K562 (cell line): ENCODE results near the gene LRMDA. TPM values are rescaled to one million over a fixed set of nuclear protein-coding genes. Genes with fewer than 3 reads are reported as not detected.

Source experiments
- ATAC-seq: fragments of 200-7000 bp; cut with Tn5 transposase; 3 replicates; pipeline ENCODE4 v1.9.1; 2020; ENCODE audit warnings: moderate library complexity
- BruUV-seq: library from RNA; stranded (reverse); fragments of 400-500 nt; replicated peaks from 2 replicates; lab custom pipeline; 2021; lab: Mats Ljungman, UMichigan
- CTCF ChIA-PET: fragments of 300-600 bp; formaldehyde crosslinking; extraction: SDS; loops from one replicate; lab custom pipeline; 2021; ENCODE audit warnings: low intra/inter-chr PET ratio; lab: Yijun Ruan, JAX
- POLR2A ChIA-PET: fragments of 300-600, 350-650 bp; sonication (Branson Sonifier 250); formaldehyde crosslinking; extraction: SDS; loops from one replicate; lab custom pipeline; 2021; ENCODE audit warnings: antibody characterized with exemption, inconsistent platforms; lab: Yijun Ruan, JAX
- DNase-seq, 4 experiments: peaks; one replicate each; pipeline versions ENCODE4 v3.0.0 to v3.0.0-alpha.2; 2011 to 2018; ENCODE audit warnings: low spot score in 3 of 4, mixed read lengths in 3 of 4; ENCODE audit errors: extremely low read depth in 1 of 4
- FAIRE-seq: peaks from 2 replicates; lab custom pipeline; 2011; peaks lifted over from hg19 to GRCh38; lab: Jason Lieb, UNC
- H2AFZ ChIP-seq: 2 replicates; pipeline ENCODE4 v1.6.0; 2011; ENCODE audit warnings: low read depth, low read length, control low read depth, inconsistent platforms
- H3K27ac ChIP-seq: fragments of 200-600 bp; 3 replicates; pipeline ENCODE4 v1.8.0; 2011; ENCODE audit warnings: low read depth, mild to moderate bottlenecking, control low read depth, inconsistent platforms, low read length, moderate library complexity, mixed read lengths; ENCODE audit errors: extremely low read depth
- H3K27me3 ChIP-seq, 2 experiments: fragments of 300-600 bp in 1 of 2; 2 replicates in 1 of 2; 3 replicates in 1 of 2; pipeline versions ENCODE4 v1.6.0 to v1.8.0; 2011; ENCODE audit warnings: inconsistent platforms in 2 of 2, low read length in 2 of 2, mild to moderate bottlenecking in 1 of 2, mixed read lengths in 1 of 2, moderate library complexity in 1 of 2; ENCODE audit not compliant: control insufficient read depth in 2 of 2, insufficient read depth in 2 of 2
- H3K36me3 ChIP-seq: fragments of 300-600 bp; 3 replicates; pipeline ENCODE4 v1.8.0; 2011; ENCODE audit warnings: mild to moderate bottlenecking, low read length, inconsistent platforms; ENCODE audit not compliant: control insufficient read depth, insufficient read depth
- H3K4me1 ChIP-seq, 2 experiments: fragments of 200-600 bp in 1 of 2; replicated peaks in 1 of 2; 2 replicates in 1 of 2; 3 replicates in 1 of 2; pipeline versions ENCODE4 v1.5.1 to v1.8.0; 2011; ENCODE audit warnings: inconsistent platforms in 2 of 2, low read length in 2 of 2, mild to moderate bottlenecking in 1 of 2, mixed read lengths in 1 of 2, moderate library complexity in 1 of 2; ENCODE audit not compliant: control insufficient read depth in 2 of 2, insufficient read depth in 2 of 2
- H3K4me2 ChIP-seq: 2 replicates; pipeline ENCODE4 v1.6.1; 2011; ENCODE audit warnings: low read length, control low read depth, inconsistent platforms, mixed read lengths; ENCODE audit not compliant: insufficient read depth
- H3K4me3 ChIP-seq: fragments of 200-600 bp; sonication (generic), shearing (Covaris generic); 2 replicates; pipeline ENCODE4 v1.5.1; 2016; ENCODE audit warnings: control low read depth, inconsistent platforms
- H3K79me2 ChIP-seq: fragments of 200-600 bp; 3 replicates; pipeline ENCODE4 v1.8.0; 2011; ENCODE audit warnings: low read length, inconsistent platforms; ENCODE audit not compliant: control insufficient read depth, insufficient read depth
- H3K9ac ChIP-seq, 2 experiments: 2 replicates each; pipeline versions ENCODE4 v1.6.0 to v1.6.1; 2011; ENCODE audit warnings: low read depth in 2 of 2, low read length in 2 of 2, control low read depth in 1 of 2, inconsistent platforms in 1 of 2, mild to moderate bottlenecking in 1 of 2, mixed read lengths in 1 of 2; ENCODE audit not compliant: insufficient read depth in 1 of 2
- H3K9me1 ChIP-seq: one replicate; pipeline ENCODE4 v1.6.0; 2011; ENCODE audit warnings: inconsistent platforms, mild to moderate bottlenecking, low read length, moderate library complexity; ENCODE audit not compliant: control insufficient read depth, insufficient read depth
- H3K9me3 ChIP-seq: replicated peaks from 2 replicates; pipeline ENCODE4 v1.5.1; 2011; ENCODE audit warnings: low read depth, low read length, inconsistent platforms; ENCODE audit not compliant: control insufficient read depth, insufficient read depth
- H4K20me1 ChIP-seq: replicated peaks from 2 replicates; pipeline ENCODE4 v1.6.1; 2011; ENCODE audit warnings: low read length, inconsistent platforms, mixed read lengths; ENCODE audit not compliant: control insufficient read depth, insufficient read depth
- FOXJ2 ChIP-seq: fragments of 200-800 bp; sonication (Bioruptor generic); IDR thresholded peaks from 2 replicates; pipeline ENCODE4 v1.6.1; 2016; ENCODE audit warnings: missing genetic modification characterization, missing compliant biosample characterization
- HNRNPUL1 ChIP-seq: fragments of 200-400 bp; formaldehyde crosslinking; IDR thresholded peaks from 2 replicates; pipeline ENCODE4 v1.6.1; 2017; ENCODE audit warnings: low read length
- RBBP5 ChIP-seq: fragments of 200-600 bp; sonication (generic); IDR thresholded peaks from 2 replicates; pipeline ENCODE4 v1.6.1; 2012; ENCODE audit warnings: borderline replicate concordance, mild to moderate bottlenecking, low read length, control low read depth, inconsistent platforms; ENCODE audit not compliant: insufficient read depth, poor library complexity, severe bottlenecking
- TAF15 ChIP-seq: fragments of 200-400 bp; formaldehyde crosslinking; IDR thresholded peaks from 2 replicates; pipeline ENCODE4 v1.6.1; 2017; ENCODE audit warnings: mild to moderate bottlenecking, low read depth, low read length, moderate library complexity
- TAF9B ChIP-seq: fragments of 450-650 bp; IDR thresholded peaks from 2 replicates; pipeline ENCODE4 v1.6.1; 2018; ENCODE audit warnings: mild to moderate bottlenecking; ENCODE audit not compliant: partially characterized antibody
- YBX1 ChIP-seq: fragments of 450-650 bp; IDR thresholded peaks from 2 replicates; pipeline ENCODE4 v1.7.1; 2016; ENCODE audit warnings: mild to moderate bottlenecking
- WGBS: fragments of 100-300 bp; shearing (Covaris generic); methylation state at CpG from one replicate; pipeline ENCODE4 v1.1.6; 2016; ENCODE audit warnings: low coverage, mixed read lengths; ENCODE audit not compliant: insufficient coverage; ENCODE audit errors: missing lambda C conversion rate; 5-methylcytosine and 5-hydroxymethylcytosine counted together
- in situ Hi-C: fragments of 300-500 bp; cut with MboI; formaldehyde crosslinking; loops from 4 replicates; pipeline ENCODE4 v1.15.0; 2018; ENCODE audit warnings: inconsistent platforms, mixed read lengths
- intact Hi-C: fragments of 100-400 bp; cut with micrococcal nuclease; formaldehyde crosslinking; loops from 2 replicates; pipeline ENCODE4 v1.14.2; 2022
- polyA plus RNA-seq, 8 experiments: library from polyadenylated mRNA; depleted of rRNA in 4 of 8; stranded (reverse) in 5 of 8; unstranded in 3 of 8; fragments of >200 nt; fragmentation: Nextera tagmentation in 2 of 8; fragmentation: Illumina TruSeq in 1 of 8; extraction: Ambion mirVana in 2 of 8; extraction: Trizol in 1 of 8; gene quantifications; 2 replicates each; pipeline versions ENCODE4 v1.2.1 to v1.2.3, GENCODE V29; 2011 to 2014; ENCODE audit warnings: inconsistent platforms in 1 of 8, missing spikeins in 1 of 8
- total RNA-seq, 7 experiments: library from RNA; depleted of rRNA in 6 of 7; stranded (reverse); fragments of >200 nt in 6 of 7; fragmentation: Illumina TruSeq in 2 of 7; extraction: Trizol in 2 of 7; gene quantifications; 2 replicates each; pipeline versions ENCODE4 v1.2.1 to v1.2.3, GENCODE V29; 2011 to 2021; ENCODE audit warnings: low replicate concordance in 1 of 7
- TF ChIP-seq, protein P1 (sequence below): fragments of 250-450 bp; sonication (Bioruptor Pico); IDR thresholded peaks from 2 replicates; pipeline ENCODE4 v1.4.0; 2020; ENCODE audit warnings: mild to moderate bottlenecking, moderate library complexity, borderline replicate concordance

The LRMDA gene
- total and polyA plus RNA-seq, 9 of the 15 experiments (the other 6 are each of a cell fraction or from before 2014, with no cell fraction given) = 0.25 TPM; not detected in 8

DNA sequence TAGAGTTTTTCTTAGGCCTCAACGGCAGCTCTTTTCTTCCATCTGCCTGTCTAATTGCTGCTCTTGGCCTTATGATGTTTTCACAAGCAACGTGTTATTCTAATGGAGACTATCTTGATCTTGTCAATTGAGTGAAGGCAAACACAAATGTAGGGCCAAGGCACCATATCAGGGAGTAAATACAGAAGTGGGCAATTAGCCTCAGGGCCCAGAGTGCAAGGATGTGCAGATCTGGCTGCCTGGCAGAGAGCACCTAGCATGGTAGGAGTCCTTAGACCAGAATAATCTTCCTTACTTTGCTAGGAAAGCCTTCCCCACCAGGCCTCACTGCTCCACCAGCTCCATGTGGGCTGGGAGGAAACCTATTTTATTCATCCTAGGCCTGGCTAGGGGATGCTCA lies 590.9 kb downstream of the LRMDA start:
- intact Hi-C loops (no loop called here), in situ Hi-C loops (no loop called here)
- Histone ChIP-seq H2AFZ (no peak overlapping the region), H3K4me3 (no peak overlapping the region), H3K9me1 (no peaks in the 10 kb centered on the region), H4K20me1 (no peaks in the 10 kb centered on the region), H3K4me1 (no peaks in the 10 kb centered on the region), H3K27ac (no peak overlapping the region), H3K27me3 (no peaks in the 10 kb centered on the region), H3K9me3 (no peaks in the 10 kb centered on the region), H3K79me2 (no peaks in the 10 kb centered on the region), H3K4me2 (no peak overlapping the region), H3K9ac (no peak overlapping the region), H3K36me3 (no peaks in the 10 kb centered on the region)
- BruUV-seq = no TSS peak
- DNase-seq (no peak), FAIRE-seq (no peak), ATAC-seq (no peak)
- 2% methylated on average over 2 of the region's 2 CpGs for WGBS
- ChIA-PET CTCF (no interaction called here), POLR2A (no interaction called here)
- TF ChIP-seq HNRNPUL1 (no peak), YBX1 (no peak), RBBP5 (no peak), FOXJ2 (tag) (no peak), TAF9B (no peak), TAF15 (no peak)
- TF ChIP-seq, protein P1, sequence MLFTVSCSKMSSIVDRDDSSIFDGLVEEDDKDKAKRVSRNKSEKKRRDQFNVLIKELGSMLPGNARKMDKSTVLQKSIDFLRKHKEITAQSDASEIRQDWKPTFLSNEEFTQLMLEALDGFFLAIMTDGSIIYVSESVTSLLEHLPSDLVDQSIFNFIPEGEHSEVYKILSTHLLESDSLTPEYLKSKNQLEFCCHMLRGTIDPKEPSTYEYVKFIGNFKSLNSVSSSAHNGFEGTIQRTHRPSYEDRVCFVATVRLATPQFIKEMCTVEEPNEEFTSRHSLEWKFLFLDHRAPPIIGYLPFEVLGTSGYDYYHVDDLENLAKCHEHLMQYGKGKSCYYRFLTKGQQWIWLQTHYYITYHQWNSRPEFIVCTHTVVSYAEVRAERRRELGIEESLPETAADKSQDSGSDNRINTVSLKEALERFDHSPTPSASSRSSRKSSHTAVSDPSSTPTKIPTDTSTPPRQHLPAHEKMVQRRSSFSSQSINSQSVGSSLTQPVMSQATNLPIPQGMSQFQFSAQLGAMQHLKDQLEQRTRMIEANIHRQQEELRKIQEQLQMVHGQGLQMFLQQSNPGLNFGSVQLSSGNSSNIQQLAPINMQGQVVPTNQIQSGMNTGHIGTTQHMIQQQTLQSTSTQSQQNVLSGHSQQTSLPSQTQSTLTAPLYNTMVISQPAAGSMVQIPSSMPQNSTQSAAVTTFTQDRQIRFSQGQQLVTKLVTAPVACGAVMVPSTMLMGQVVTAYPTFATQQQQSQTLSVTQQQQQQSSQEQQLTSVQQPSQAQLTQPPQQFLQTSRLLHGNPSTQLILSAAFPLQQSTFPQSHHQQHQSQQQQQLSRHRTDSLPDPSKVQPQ (CRISPR knock-in tag) = no peak
